Endodermal cell (in vitro differentiated cells): ENCODE results near the gene QSOX1. TPM values are rescaled to one million over a fixed set of nuclear protein-coding genes. Genes with fewer than 3 reads are reported as not detected.

Experiments
- DNase-seq: peaks from one replicate; pipeline ENCODE4 v3.0.0-alpha.2; 2017
- H3K27ac ChIP-seq: 2 replicates; pipeline ENCODE4 v1.5.1; 2013; ENCODE audit warnings: mild to moderate bottlenecking, low read depth, low read length, moderate library complexity
- H3K27me3 ChIP-seq: 2 replicates; pipeline ENCODE4 v1.6.1; 2013; ENCODE audit warnings: mild to moderate bottlenecking, low read length, moderate library complexity; ENCODE audit not compliant: insufficient read depth, control insufficient read depth, poor library complexity, severe bottlenecking
- H3K36me3 ChIP-seq: 2 replicates; pipeline ENCODE4 v1.7.0; 2013; ENCODE audit warnings: mild to moderate bottlenecking, low read length, moderate library complexity; ENCODE audit not compliant: control insufficient read depth, insufficient read depth
- H3K4me1 ChIP-seq: one replicate; pipeline ENCODE4 v1.7.0; 2013; ENCODE audit warnings: low read length; ENCODE audit not compliant: control insufficient read depth, insufficient read depth
- H3K4me3 ChIP-seq: 2 replicates; pipeline ENCODE4 v1.5.1; 2013; ENCODE audit warnings: mild to moderate bottlenecking, low read length, moderate library complexity
- H3K9ac ChIP-seq: 2 replicates; pipeline ENCODE4 v1.6.1; 2013; ENCODE audit warnings: mild to moderate bottlenecking, low read length, moderate library complexity; ENCODE audit not compliant: poor library complexity, severe bottlenecking; ENCODE audit errors: extremely low read depth
- H3K9me3 ChIP-seq: 2 replicates; pipeline ENCODE4 v1.6.1; 2013; ENCODE audit warnings: mild to moderate bottlenecking, low read length, moderate library complexity; ENCODE audit not compliant: control insufficient read depth
- H3K27ac Mint-ChIP-seq: 2 replicates; pipeline ENCODE4 v1.8.0; 2020; ENCODE audit warnings: mixed read lengths
- H3K27me3 Mint-ChIP-seq: 2 replicates; pipeline ENCODE4 v1.8.0; 2021; ENCODE audit warnings: mild to moderate bottlenecking, mixed read lengths; ENCODE audit not compliant: insufficient read depth
- H3K36me3 Mint-ChIP-seq: 2 replicates; pipeline ENCODE4 v1.8.0; 2020; ENCODE audit warnings: low read depth, mixed read lengths
- H3K4me1 Mint-ChIP-seq: 2 replicates; pipeline ENCODE4 v1.8.0; 2020; ENCODE audit warnings: mixed read lengths
- H3K4me3 Mint-ChIP-seq: 2 replicates; pipeline ENCODE4 v1.8.0; 2020; ENCODE audit warnings: mild to moderate bottlenecking, moderate library complexity, mixed read lengths
- H3K9me3 Mint-ChIP-seq: 2 replicates; pipeline ENCODE4 v1.8.0; 2020; ENCODE audit warnings: mild to moderate bottlenecking, mixed read lengths
- CTCF ChIP-seq: fragments of 200-600 bp; sonication (generic); conservative IDR thresholded peaks from 2 replicates; pipeline ENCODE4 v1.5.0; 2021; ENCODE audit warnings: antibody characterized with exemption, mild to moderate bottlenecking
- WGBS, 2 experiments: methylation state at CpG; one replicate each; pipeline versions ENCODE4 v1.1.5 to v1.1.7; 2013; ENCODE audit warnings: missing lambda C conversion rate in 2 of 2, mixed read lengths in 1 of 2; ENCODE audit not compliant: insufficient coverage in 1 of 2, insufficient read length in 1 of 2; 5-methylcytosine and 5-hydroxymethylcytosine counted together
- total RNA-seq, 2 donors: library from RNA; stranded (reverse); fragmentation: NEBNext Ultra II Directional in 1 of 2; extraction: Animal tissue kit (Norgen Biotek cat#: 25700) in 1 of 2; gene quantifications; 2 replicates in 1 of 2; 3 replicates in 1 of 2; pipeline ENCODE4 v1.2.1, GENCODE V29; 2021

QSOX1 gene
- total RNA-seq, 2 donors from 2014 or later, result 77.9 to 116 TPM

- H3K9ac ChIP-seq, result no peak overlapping the region
- DNase-seq, result no peak
- no peak for TF ChIP-seq CTCF
- H3K4me3 Mint-ChIP-seq, result no peak overlapping the region
- H3K36me3 Mint-ChIP-seq, result no peaks in the 10 kb centered on the region
- no peaks in the 10 kb centered on the region for H3K4me1 ChIP-seq
- H3K4me1 Mint-ChIP-seq, result no peaks in the 10 kb centered on the region
- H3K27me3 Mint-ChIP-seq, result peaks cover 29% of the 10 kb centered on the region
- no peak overlapping the region for H3K27ac Mint-ChIP-seq
- no peak overlapping the region for H3K4me3 ChIP-seq
- no peaks in the 10 kb centered on the region for H3K9me3 Mint-ChIP-seq
- WGBS, 2 experiments, result 81 to 84% methylated on average over 10 to 16 of the region's 16 CpGs
- no peaks in the 10 kb centered on the region for H3K36me3 ChIP-seq
- H3K27ac ChIP-seq, result no peak overlapping the region
- H3K9me3 ChIP-seq, result no peaks in the 10 kb centered on the region
- no peaks in the 10 kb centered on the region for H3K27me3 ChIP-seq
Measured at GRCh38 chr1:180250883-180251509, 96.3 kb downstream of the QSOX1 start.

GRCh38 chr1:180251526-180252305 lies 97.0 kb downstream of the QSOX1 start:
- no peaks in the 10 kb centered on the region for H3K4me1 Mint-ChIP-seq
- Histone ChIP-seq H3K9me3 (no peaks in the 10 kb centered on the region), H3K9ac (no peak overlapping the region), H3K27me3 (no peaks in the 10 kb centered on the region), H3K4me3 (no peak overlapping the region), H3K27ac (no peak overlapping the region), H3K4me1 (no peaks in the 10 kb centered on the region), H3K36me3 (no peaks in the 10 kb centered on the region)
- no peak overlapping the region for H3K27ac Mint-ChIP-seq
- no peaks in the 10 kb centered on the region for H3K36me3 Mint-ChIP-seq
- no peak for DNase-seq
- H3K4me3 Mint-ChIP-seq, result no peak overlapping the region
- TF ChIP-seq CTCF, result no peak
- 87 to 88% methylated on average over 8 to 9 of the region's 9 CpGs for WGBS, 2 experiments
- H3K9me3 Mint-ChIP-seq, result no peaks in the 10 kb centered on the region
- H3K27me3 Mint-ChIP-seq, result peaks cover 29% of the 10 kb centered on the region

DNA sequence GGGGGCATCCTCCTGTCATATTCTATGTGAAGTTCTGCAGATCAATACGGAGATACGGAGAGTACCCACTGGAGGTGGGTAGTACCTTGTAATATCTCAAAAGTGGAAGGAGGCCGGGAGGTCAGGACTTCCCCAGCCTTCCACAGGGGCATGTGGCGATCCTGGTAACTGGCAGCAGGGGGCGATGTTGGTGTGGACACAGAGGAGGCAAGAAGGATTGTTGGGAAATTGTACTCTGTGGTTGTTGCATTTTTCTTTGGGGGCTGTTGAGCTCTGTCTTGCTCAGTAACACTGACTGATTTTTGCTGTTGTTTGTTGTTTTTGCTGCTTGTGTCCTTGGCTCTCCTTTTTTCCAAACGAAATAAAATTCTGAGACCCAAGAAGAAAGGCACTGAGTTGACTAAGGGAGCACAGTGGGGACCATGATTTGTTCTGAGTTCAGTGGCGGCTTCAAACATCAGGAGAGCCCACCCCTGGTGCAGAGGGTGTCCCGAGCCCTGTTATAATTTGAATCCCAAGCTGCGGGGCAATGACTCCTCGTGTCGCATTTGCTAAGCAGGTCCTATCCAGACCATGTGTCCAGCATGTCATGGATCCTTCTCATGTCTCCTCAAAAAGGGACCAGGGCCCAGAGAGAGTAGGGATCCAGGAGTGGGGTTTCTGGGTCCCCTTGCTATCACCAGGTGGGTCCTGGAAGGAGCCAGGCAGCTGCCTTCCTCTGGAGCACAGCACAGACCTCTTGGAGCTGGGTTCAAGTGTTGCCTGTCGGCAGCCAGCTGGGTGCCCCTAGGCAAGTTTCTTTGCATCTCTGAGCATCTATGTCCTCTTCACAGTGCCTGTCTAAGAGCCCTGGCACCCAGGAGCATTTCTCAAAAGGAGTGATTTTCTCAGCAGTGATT lies 98.2 kb downstream of the QSOX1 start:
- peaks cover 20% of the 10 kb centered on the region for H3K27me3 Mint-ChIP-seq
- no peaks in the 10 kb centered on the region for H3K36me3 Mint-ChIP-seq

More for the DNA sequence above, 98.2 kb downstream of the QSOX1 start:
- Histone ChIP-seq H3K9ac (no peak overlapping the region), H3K36me3 (no peaks in the 10 kb centered on the region), H3K27ac (no peak overlapping the region), H3K4me3 (no peak overlapping the region), H3K4me1 (no peaks in the 10 kb centered on the region), H3K9me3 (no peaks in the 10 kb centered on the region), H3K27me3 (no peaks in the 10 kb centered on the region)
- TF ChIP-seq CTCF, result peak; percentile 94
- H3K27ac Mint-ChIP-seq, result no peak overlapping the region
- 59 to 83% methylated on average over 9 to 12 of the region's 12 CpGs for WGBS, 2 experiments
- no peaks in the 10 kb centered on the region for H3K4me1 Mint-ChIP-seq
- H3K4me3 Mint-ChIP-seq, result no peak overlapping the region
- peak; percentile 97 for DNase-seq
- H3K9me3 Mint-ChIP-seq, result no peaks in the 10 kb centered on the region
